Inferior parietal cortex (tissue), 1 donor: ENCODE data around the gene PNMA6E.

Source experiments
- DNase-seq: peaks from one replicate; pipeline ENCODE4 v3.0.0-alpha.2; 2016; ENCODE audit errors: extremely low spot score

PNMA6E gene

GRCh38 chrX:153435845-153436244, 34.7 kb upstream of the PNMA6E start:
- no peak for DNase-seq

- no peak for DNase-seq
Measured at GRCh38 chrX:153434801-153435200, 33.7 kb upstream of the PNMA6E start.

GRCh38 chrX:153433781-153434285, 32.7 kb upstream of the PNMA6E start:
- DNase-seq: no peak

GRCh38 chrX:153433161-153433680, 32.1 kb upstream of the PNMA6E start:
- no peak for DNase-seq

- DNase-seq: no peak
Measured at GRCh38 chrX:153430796-153431195, 29.6 kb upstream of the PNMA6E start.

GRCh38 chrX:153426204-153426603, 25.1 kb upstream of the PNMA6E start:
- no peak for DNase-seq

GRCh38 chrX:153423652-153424051, 22.5 kb upstream of the PNMA6E start:
- no peak for DNase-seq

- no peak for DNase-seq
Measured at GRCh38 chrX:153421856-153422255, 20.7 kb upstream of the PNMA6E start.

- no peak for DNase-seq
Measured at GRCh38 chrX:153420851-153421599, 19.9 kb upstream of the PNMA6E start.

- no peak for DNase-seq
Measured at GRCh38 chrX:153417637-153418036, 16.5 kb upstream of the PNMA6E start.

- no peak for DNase-seq
Measured at GRCh38 chrX:153416781-153417450, 15.8 kb upstream of the PNMA6E start.

GRCh38 chrX:153414856-153415510, 13.8 kb upstream of the PNMA6E start:
- DNase-seq: no peak

GRCh38 chrX:153413731-153414130, 12.6 kb upstream of the PNMA6E start:
- no peak for DNase-seq

GRCh38 chrX:153412746-153413720, 11.9 kb upstream of the PNMA6E start:
- no peak for DNase-seq

GRCh38 chrX:153411988-153412574, 10.9 kb upstream of the PNMA6E start:
- no peak for DNase-seq

- DNase-seq: peak; percentile 6
Measured at GRCh38 chrX:153411255-153411987, 10.3 kb upstream of the PNMA6E start, which contains the start of gene ZFP92. Gene ZFP92 (plus strand): TSS chrX:153411472. CDS start chrX:153418323, 6,851 bp downstream.

- DNase-seq: no peak
Measured at GRCh38 chrX:153410888-153411254, 9.7 kb upstream of the PNMA6E start.

GRCh38 chrX:153410373-153410772, 9.2 kb upstream of the PNMA6E start:
- DNase-seq: no peak

- DNase-seq: no peak
Measured at GRCh38 chrX:153409414-153410101, 8.4 kb upstream of the PNMA6E start.
